Measurements from ENCODE around the gene FBXO31. TPM values are rescaled to one million over a fixed set of nuclear protein-coding genes. Genes with fewer than 3 reads are reported as not detected.
A peak's percentile ranks its signal among the peaks of the same experiment; 100 is the strongest.
"Not testable (repeated sequence)": the region's sequence is repeated elsewhere in the genome, so short reads cannot be mapped to it uniquely, and the experiment has no call there.

FBXO31 gene
- total and polyA plus RNA-seq, 9 of the 15 experiments (the other 6 are each of a cell fraction or from before 2014, with no cell fraction given): 0.18 to 33.3 (median 10.9) TPM

GRCh38 chr16:87390641-87391323 lies 7.2 kb upstream of the FBXO31 start (continued):
- TF ChIP-seq RBM25 (IDR thresholded peaks at IDR 0.05; ENCODE audit: low read depth, low read length, severe bottlenecking): peak; percentile 33

- in situ Hi-C loops (cut with MboI); ATAC-seq; H3K9me1 ChIP-seq (ENCODE audit: control insufficient read depth, insufficient read depth, low read length); FAIRE-seq; POLR2A ChIA-PET; DNase-seq (ENCODE audit: extremely low read depth in 1 of 4, low spot score in 3 of 4); H3K9me3 ChIP-seq (replicated peaks; ENCODE audit: control insufficient read depth, insufficient read depth, low read depth, low read length); H3K36me3 ChIP-seq (ENCODE audit: control insufficient read depth, insufficient read depth, low read length); CTCF ChIA-PET (ENCODE audit: low intra/inter-chr PET ratio); BruUV-seq (replicated peaks); H3K4me2 ChIP-seq (ENCODE audit: insufficient read depth, low read length); H3K4me3 ChIP-seq; H3K27me3 ChIP-seq (ENCODE audit: control insufficient read depth in 2 of 2, insufficient read depth in 2 of 2, low read length in 2 of 2): not testable (repeated sequence)
- Histone ChIP-seq H2AFZ (ENCODE audit: low read depth, low read length) (peak overlapping the region; percentile 74; the same call in 1 of the 2 replicates), H4K20me1 (replicated peaks; ENCODE audit: control insufficient read depth, insufficient read depth, low read length) (peaks cover 19% of the 10 kb centered on the region), H3K9ac (ENCODE audit: insufficient read depth in 1 of 2, low read depth in 2 of 2, low read length in 2 of 2) (peak overlapping the region in 1 of 2 experiments; percentile 76; a peak in 2 of 4 replicates), H3K79me2 (ENCODE audit: control insufficient read depth, insufficient read depth, low read length) (peaks cover 34% of the 10 kb centered on the region), H3K27ac (ENCODE audit: extremely low read depth, low read depth, low read length) (peak overlapping the region; percentile 97), H3K4me1 (replicated peaks in 1 of 2; ENCODE audit: control insufficient read depth in 2 of 2, insufficient read depth in 2 of 2, low read length in 2 of 2) (peaks cover 27 to 38% of the 10 kb centered on the region in 2 experiments)
- WGBS (ENCODE audit: insufficient coverage, low coverage, missing lambda C conversion rate): 88% methylated on average over 9 of the region's 9 CpGs
- intact Hi-C loops (cut with micrococcal nuclease): loop anchor here (5.0 kb wide), 2 partner anchors 102 to 247 kb away; partner anchors contain the start of gene ZCCHC14
Observed at GRCh38 chr16:87389914-87390313, 6.3 kb upstream of the FBXO31 start.

GRCh38 chr16:87389245-87389644 lies 5.7 kb upstream of the FBXO31 start:
- CTCF ChIA-PET (ENCODE audit: low intra/inter-chr PET ratio): no interaction called here
- in situ Hi-C loops (cut with MboI): no loop called here
- TF ChIP-seq ZNF592 (IDR thresholded peaks at IDR 0.05): peak; percentile 75
- no peak for TF ChIP-seq HDGF (IDR thresholded peaks at IDR 0.05)
- TF ChIP-seq GATAD2B (IDR thresholded peaks at IDR 0.05; ENCODE audit: borderline replicate concordance): peak; percentile 11; the same call in 1 of the 2 replicates
- no peak for TF ChIP-seq RBBP5 (IDR thresholded peaks at IDR 0.05; ENCODE audit: borderline replicate concordance, insufficient read depth, low read length, poor library complexity, severe bottlenecking)
- TF ChIP-seq ZKSCAN8 (CRISPR knock-in tag; IDR thresholded peaks at IDR 0.05): 0 out of 2 replicates have a peak, but pooled peaks have one; percentile 27
- no peak for TF ChIP-seq ARHGAP35 (IDR thresholded peaks at IDR 0.05; ENCODE audit: partially characterized antibody)

More at GRCh38 chr16:87389245-87389644, 5.7 kb upstream of the FBXO31 start:
- H2AFZ ChIP-seq (ENCODE audit: low read depth, low read length): peak overlapping the region; percentile 74
- intact Hi-C loops (cut with micrococcal nuclease): no loop called here
- ATAC-seq (no peak), FAIRE-seq (no peak), DNase-seq (ENCODE audit: extremely low read depth in 1 of 4, low spot score in 3 of 4) (peak in 1 of 4 experiments; percentile 26)
- POLR2A ChIA-PET: interaction anchor here (0.6 to 3.1 kb wide), 3 partner anchors 13 to 171 kb away, joined by 3 to 19 read pairs (median 3); no protein-coding TSS in a partner anchor
- peak overlapping the region in 1 of 2 experiments; percentile 76; a peak in 2 of 4 replicates for H3K9ac ChIP-seq (ENCODE audit: insufficient read depth in 1 of 2, low read depth in 2 of 2, low read length in 2 of 2)
- 51% methylated on average over 3 of the region's 5 CpGs for WGBS (ENCODE audit: insufficient coverage, low coverage, missing lambda C conversion rate)
- no peaks in the 10 kb centered on the region for H3K9me3 ChIP-seq (replicated peaks; ENCODE audit: control insufficient read depth, insufficient read depth, low read depth, low read length)
- H3K4me1 ChIP-seq (replicated peaks in 1 of 2; ENCODE audit: control insufficient read depth in 2 of 2, insufficient read depth in 2 of 2, low read length in 2 of 2): peaks cover 30 to 34% of the 10 kb centered on the region in 2 experiments
- peak overlapping the region; percentile 97 for H3K27ac ChIP-seq (ENCODE audit: extremely low read depth, low read depth, low read length)
- no TSS peak for BruUV-seq (replicated peaks)
- peaks cover 3% of the 10 kb centered on the region; the same call in 1 of the 3 replicates for H3K36me3 ChIP-seq (ENCODE audit: control insufficient read depth, insufficient read depth, low read length)
- H4K20me1 ChIP-seq (replicated peaks; ENCODE audit: control insufficient read depth, insufficient read depth, low read length): peaks cover 12% of the 10 kb centered on the region
- H3K4me2 ChIP-seq (ENCODE audit: insufficient read depth, low read length): peak overlapping the region; percentile 21; the same call in 1 of the 2 replicates
- no peaks in the 10 kb centered on the region for H3K27me3 ChIP-seq (ENCODE audit: control insufficient read depth in 2 of 2, insufficient read depth in 2 of 2, low read length in 2 of 2)
- H3K9me1 ChIP-seq (ENCODE audit: control insufficient read depth, insufficient read depth, low read length): no peaks in the 10 kb centered on the region
- H3K79me2 ChIP-seq (ENCODE audit: control insufficient read depth, insufficient read depth, low read length): peaks cover 29% of the 10 kb centered on the region
- no peak overlapping the region for H3K4me3 ChIP-seq

Measured in K562 (cell line).